ENCODE data around the gene SLC9A3.

DNA sequence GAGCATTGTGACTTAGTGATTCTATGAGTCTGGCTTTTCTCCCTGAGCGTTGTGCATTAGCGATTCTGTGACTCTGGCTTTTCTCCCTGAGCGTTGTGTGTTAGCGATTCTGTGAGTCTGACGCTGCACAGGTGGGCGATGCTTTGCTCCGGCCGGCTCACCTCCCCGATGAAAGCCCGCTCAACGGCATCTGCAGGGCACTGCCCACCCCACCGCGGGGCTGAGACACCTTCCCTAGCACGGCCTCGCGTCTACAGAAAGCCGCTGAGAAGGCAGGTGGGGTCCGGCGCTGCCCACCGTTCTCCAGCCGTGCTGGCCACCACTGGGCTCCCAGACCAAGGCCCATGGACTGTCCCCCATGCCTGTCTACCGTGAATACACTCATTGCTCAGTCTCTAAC lies 12.8 kb upstream of the SLC9A3 start:
- TF ChIP-seq, protein P1, sequence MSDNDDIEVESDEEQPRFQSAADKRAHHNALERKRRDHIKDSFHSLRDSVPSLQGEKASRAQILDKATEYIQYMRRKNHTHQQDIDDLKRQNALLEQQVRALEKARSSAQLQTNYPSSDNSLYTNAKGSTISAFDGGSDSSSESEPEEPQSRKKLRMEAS (IDR thresholded peaks at IDR 0.05), result no peak
- TF ChIP-seq RAD21 (IDR thresholded peaks at IDR 0.05; ENCODE audit: low read depth) (no peak), ZBTB7A (IDR thresholded peaks at IDR 0.05; ENCODE audit: low read depth) (no peak), EP300 (IDR thresholded peaks at IDR 0.05; ENCODE audit: borderline replicate concordance) (no peak)

Data from Ishikawa (cell line).